ENCODE data around the gene PRAMEF5. TPM values are rescaled to one million over a fixed set of nuclear protein-coding genes. Genes with fewer than 3 reads are reported as not detected.
"Not testable (repeated sequence)": the region's sequence is repeated elsewhere in the genome, so short reads cannot be mapped to it uniquely, and the experiment has no call there.

The PRAMEF5 gene
- total RNA-seq, 1 donor from 2014 or later: not detected

DNA sequence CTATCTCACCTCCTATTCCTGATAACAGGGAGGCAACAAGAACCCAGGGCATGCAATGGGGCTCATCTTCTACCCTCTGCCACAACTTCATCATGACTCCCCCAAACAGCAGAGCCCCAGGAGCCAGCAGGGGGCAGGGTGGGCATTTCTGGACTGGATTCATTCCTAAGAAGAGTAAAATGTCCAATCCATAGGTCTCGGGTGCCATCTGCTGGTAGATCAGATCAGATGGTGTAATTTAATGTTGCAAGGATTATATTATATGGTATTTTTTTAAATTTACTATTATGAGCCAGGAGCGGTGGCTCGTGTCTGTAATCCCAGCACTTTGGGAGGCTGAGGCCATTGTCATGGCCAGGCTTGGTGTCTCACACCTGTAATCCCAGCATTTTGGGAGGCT, 11.1 kb downstream of the PRAMEF5 start:
- not testable (repeated sequence) for DNase-seq (ENCODE audit: low read depth in 2 of 2)

DNA sequence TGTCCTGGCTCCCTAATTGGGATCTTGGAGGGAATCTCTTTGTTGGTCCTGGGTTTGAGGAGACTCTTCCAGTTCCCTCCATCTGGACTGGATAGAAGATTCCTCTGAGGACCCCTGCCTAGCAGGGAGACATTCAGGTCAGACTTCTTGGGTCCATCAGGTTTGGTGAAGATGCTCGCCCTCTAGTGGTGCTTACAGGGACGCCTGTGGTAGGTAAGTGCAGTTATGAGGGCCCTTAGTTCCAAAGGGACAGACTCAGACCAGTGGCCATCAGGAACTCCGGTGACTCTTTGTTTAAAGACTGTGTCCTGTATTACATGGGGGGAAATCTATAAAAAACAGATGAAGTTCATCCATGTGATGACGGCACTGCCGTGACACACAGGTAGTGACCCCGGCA, 23.0 kb downstream of the PRAMEF5 start:
- not testable (repeated sequence) for DNase-seq (ENCODE audit: low read depth in 2 of 2)

DNA sequence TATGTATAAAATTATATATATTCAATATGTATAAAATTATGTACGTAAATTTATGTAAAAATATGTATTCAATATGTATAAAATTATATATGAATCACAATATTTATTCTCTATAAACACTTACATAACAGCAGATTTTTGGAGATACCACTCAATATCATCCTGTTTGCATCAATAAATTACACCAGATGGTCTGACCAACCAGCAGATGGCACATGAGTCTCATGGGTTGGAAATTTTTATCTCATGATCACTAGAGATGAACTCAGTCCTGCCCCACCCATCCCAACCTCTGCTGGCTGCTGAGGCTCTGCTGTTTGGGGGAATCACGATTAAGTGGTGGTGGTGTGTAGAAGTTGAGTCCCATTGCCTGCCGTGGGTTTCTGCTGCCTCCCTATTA, 25.6 kb downstream of the PRAMEF5 start:
- DNase-seq (ENCODE audit: low read depth in 2 of 2): not testable (repeated sequence)

DNA sequence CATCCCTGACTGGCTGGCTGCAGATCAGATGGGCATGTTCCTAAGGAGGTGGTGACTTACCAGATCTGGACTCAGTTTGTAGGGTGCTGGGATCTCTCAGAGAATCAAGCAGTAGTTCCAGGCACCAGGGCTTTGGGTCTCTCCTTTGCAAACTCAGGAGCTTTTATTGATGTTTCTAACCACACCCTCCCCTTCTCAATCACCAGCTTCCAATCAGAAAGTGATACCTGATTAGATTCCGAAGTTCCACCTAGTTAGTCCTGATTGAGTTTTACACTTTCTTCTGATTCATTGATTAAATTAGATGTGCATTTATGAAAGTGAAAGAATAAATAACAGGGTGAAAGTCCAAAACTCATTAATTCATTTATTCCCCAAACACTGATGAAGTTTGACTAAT, 31.0 kb downstream of the PRAMEF5 start, which contains the start of gene PRAMEF8:
PRAMEF8 (minus strand) TSS at position 101 of the 400 bp plus-strand sequence. CDS start 1,046 bp downstream, outside the sequence.
- DNase-seq (ENCODE audit: low read depth in 2 of 2): not testable (repeated sequence)

DNA sequence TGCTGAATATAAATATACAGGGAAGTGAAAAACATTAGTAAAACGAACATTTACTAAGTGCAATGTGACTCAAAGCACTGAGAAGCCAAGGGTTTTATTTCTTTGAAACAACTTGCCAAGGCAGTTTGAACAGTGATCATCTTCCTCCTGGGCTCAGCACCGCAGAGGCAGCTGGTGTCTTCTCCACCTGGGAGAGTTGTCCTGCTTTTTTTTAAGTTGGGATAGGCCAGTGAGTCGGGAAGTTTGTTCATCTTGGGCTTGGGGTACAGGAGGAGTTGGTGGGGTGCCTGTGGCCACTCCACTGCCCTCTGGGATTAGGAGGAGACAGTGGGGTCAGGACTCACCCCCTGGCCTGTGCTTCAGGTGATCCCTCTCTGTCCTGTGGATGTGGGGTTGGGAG, 35.0 kb downstream of the PRAMEF5 start:
- not testable (repeated sequence) for DNase-seq (ENCODE audit: low read depth in 2 of 2)

DNA sequence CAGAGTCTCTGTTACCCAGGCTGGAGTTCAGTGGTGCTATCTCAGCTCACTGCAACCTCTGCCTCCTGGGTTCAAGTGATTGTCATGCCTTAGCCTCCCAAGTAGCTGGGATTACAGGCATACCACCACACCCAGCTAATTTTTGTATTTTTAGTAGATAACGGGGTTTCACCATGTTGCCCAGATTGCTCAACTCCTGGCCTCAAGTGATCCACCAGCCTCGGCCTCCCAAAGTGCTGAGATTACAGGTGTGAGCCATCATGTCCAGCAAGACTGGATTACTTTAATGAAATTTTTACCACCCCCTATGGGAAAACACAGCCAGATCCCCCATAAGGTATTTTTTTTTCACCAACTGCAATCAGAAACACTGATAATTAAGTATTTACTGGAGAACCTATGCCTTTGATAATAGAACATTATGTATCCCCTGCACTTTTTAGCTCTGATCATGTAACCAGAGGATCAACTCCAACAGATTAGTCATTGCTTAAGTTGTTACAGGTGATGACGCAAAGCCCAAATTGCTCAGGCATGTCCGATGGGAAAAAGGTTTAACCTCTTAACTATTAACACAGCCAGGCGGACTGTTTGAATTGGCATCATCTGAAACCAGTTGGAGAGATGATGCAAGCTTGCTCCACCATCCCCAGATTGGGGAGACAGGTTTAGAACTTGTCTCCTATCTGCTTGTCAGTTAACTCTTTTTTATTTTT, 43.4 kb downstream of the PRAMEF5 start:
- not testable (repeated sequence) for DNase-seq (ENCODE audit: low read depth in 2 of 2)

DNA sequence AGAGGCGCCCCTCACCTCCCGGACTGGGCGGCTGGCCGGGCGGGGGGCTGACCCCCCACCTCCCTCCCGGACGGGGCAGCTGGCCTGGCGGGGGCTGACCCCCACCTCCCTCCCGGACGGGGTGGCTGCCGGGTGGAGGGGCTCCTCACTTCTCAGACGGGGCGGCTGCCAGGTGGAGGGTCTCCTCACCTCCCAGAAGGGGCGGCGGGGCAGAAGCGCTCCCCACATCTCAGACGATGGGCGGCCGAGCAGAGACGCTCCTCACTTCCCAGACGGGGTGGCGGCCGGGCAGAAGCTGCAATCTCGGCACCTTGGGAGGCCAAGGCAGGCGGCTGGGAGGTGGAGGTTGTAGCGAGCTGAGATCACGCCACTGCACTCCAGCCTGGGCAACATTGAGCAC, 44.7 kb downstream of the PRAMEF5 start:
- DNase-seq (ENCODE audit: low read depth in 2 of 2): not testable (repeated sequence)

DNA sequence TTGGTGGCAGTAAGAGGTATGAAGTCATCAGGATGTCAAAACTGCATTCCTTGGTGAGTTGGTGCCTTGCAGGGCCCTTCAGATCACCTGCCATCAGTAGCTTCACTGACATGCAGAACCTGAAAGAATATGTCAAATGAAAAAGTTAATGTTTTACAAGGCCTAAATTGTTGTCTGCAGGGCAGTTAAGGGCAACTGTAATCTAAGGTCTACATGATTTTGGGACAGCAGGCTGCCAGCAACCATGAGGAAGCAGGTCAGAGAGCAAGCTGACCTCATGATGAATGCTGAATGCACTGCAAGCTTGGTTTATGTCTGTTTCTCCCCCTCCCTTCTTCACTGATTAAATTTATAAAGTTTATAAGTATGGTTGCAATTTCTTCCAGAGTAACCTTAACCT, 48.2 kb downstream of the PRAMEF5 start:
- not testable (repeated sequence) for DNase-seq (ENCODE audit: low read depth in 2 of 2)

DNA sequence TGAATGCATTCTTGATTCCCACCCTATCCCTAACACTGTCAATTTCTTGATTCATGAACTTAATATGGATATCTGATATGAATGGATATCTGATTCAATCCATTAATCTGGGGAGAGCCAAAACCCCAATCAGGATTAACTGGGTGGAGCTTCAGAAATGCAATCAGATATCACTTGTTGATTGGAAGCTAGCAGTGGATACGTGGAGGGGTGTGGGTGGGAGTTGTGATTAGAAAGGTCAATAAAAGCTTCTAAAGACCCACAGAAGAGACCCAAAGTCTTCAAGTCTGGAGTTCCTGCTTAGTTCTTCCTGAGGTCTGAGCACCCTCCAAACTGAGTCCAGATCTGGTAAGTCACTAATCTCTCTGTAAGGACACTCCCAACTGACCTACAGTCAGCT, 49.2 kb downstream of the PRAMEF5 start, which contains the start of gene PRAMEF33:
PRAMEF33 (plus strand) TSS at position 301 of the 400 bp plus-strand sequence. CDS start 2,416 bp downstream, outside the sequence.
- DNase-seq (ENCODE audit: low read depth in 2 of 2): not testable (repeated sequence)

Other genes with a start within 250 kb of the PRAMEF5 start
- not detected in 2 replicates for gene PRAMEF27, start 197.6 kb upstream of the PRAMEF5 start, total RNA-seq
- not detected in 2 replicates for gene HNRNPCL3, start 193.4 kb upstream of the PRAMEF5 start, total RNA-seq
- gene PRAMEF25, start 183.4 kb upstream of the PRAMEF5 start, total RNA-seq: not detected in 2 replicates
- gene HNRNPCL2, start 137.3 kb upstream of the PRAMEF5 start, total RNA-seq: not detected in 2 replicates
- gene PRAMEF26, start 98.2 kb upstream of the PRAMEF5 start, total RNA-seq: not detected in 2 replicates
- not detected in 2 replicates for gene HNRNPCL4, start 88.6 kb upstream of the PRAMEF5 start, total RNA-seq
- gene PRAMEF9, start 82.3 kb upstream of the PRAMEF5 start, total RNA-seq: not detected in 2 replicates
- gene PRAMEF13, start 52.8 kb upstream of the PRAMEF5 start, total RNA-seq: not detected in 2 replicates
- not detected in 2 replicates for gene PRAMEF18, start 28.0 kb upstream of the PRAMEF5 start, total RNA-seq
- not detected in 2 replicates for gene PRAMEF8, start 30.9 kb downstream of the PRAMEF5 start, total RNA-seq
- not detected in 2 replicates for gene PRAMEF33, start 49.3 kb downstream of the PRAMEF5 start, total RNA-seq
- gene PRAMEF15, start 61.4 kb downstream of the PRAMEF5 start, total RNA-seq: not detected in 2 replicates
- not detected in 2 replicates for gene PRAMEF14, start 92.9 kb downstream of the PRAMEF5 start, total RNA-seq
- not detected in 2 replicates for gene PRAMEF19, start 117.7 kb downstream of the PRAMEF5 start, total RNA-seq
- not detected in 2 replicates for gene PRAMEF17, start 135.4 kb downstream of the PRAMEF5 start, total RNA-seq
- not detected in 2 replicates for gene PRAMEF20, start 156.3 kb downstream of the PRAMEF5 start, total RNA-seq